ENCODE data around the gene RBM20. TPM values are rescaled to one million over a fixed set of nuclear protein-coding genes. Genes with fewer than 3 reads are reported as not detected.

RBM20 gene
- total RNA-seq, 2 donors from 2014 or later: 7.8 to 13.9 TPM

- DNase-seq (ENCODE audit: low spot score) (no peak), ATAC-seq (ENCODE audit: insufficient number of reproducible peaks, low FRiP score, low read depth) (peak; percentile 44)
- no peaks in the 10 kb centered on the region for H3K9me3 ChIP-seq
- peaks cover 24 to 47% of the 10 kb centered on the region in 2 donors for H3K4me1 ChIP-seq (ENCODE audit: control insufficient read depth in 1 of 2, low read depth in 2 of 2)
- no peak for TF ChIP-seq CTCF (IDR thresholded peaks at IDR 0.05)
- H3K4me3 ChIP-seq: peak overlapping the region; percentile 94
- H3K36me3 ChIP-seq: no peaks in the 10 kb centered on the region
- peak overlapping the region; percentile 89 to 95 for H3K27ac ChIP-seq
- H3K27me3 ChIP-seq (replicated peaks; ENCODE audit: insufficient read depth): no peaks in the 10 kb centered on the region
These were observed 228.2 kb downstream of the RBM20 start for GRCh38 chr10:110872145-110872983.

- H3K36me3 ChIP-seq: no peaks in the 10 kb centered on the region
- no peak for DNase-seq (ENCODE audit: low spot score)
- peaks cover 15 to 43% of the 10 kb centered on the region in 2 donors for H3K4me1 ChIP-seq (ENCODE audit: control insufficient read depth in 1 of 2, low read depth in 2 of 2)
- TF ChIP-seq CTCF (IDR thresholded peaks at IDR 0.05): no peak
- no peaks in the 10 kb centered on the region for H3K9me3 ChIP-seq
- peak overlapping the region; percentile 94 for H3K4me3 ChIP-seq
- ATAC-seq (ENCODE audit: insufficient number of reproducible peaks, low FRiP score, low read depth): no peak
- H3K27me3 ChIP-seq (replicated peaks; ENCODE audit: insufficient read depth): no peaks in the 10 kb centered on the region
- peak overlapping the region; percentile 89 to 95 for H3K27ac ChIP-seq
These were observed 229.1 kb downstream of the RBM20 start for GRCh38 chr10:110872984-110873923.

GRCh38 chr10:110873951-110874350, 229.8 kb downstream of the RBM20 start:
- ATAC-seq (ENCODE audit: insufficient number of reproducible peaks, low FRiP score, low read depth) (no peak), DNase-seq (ENCODE audit: low spot score) (no peak)
- no peaks in the 10 kb centered on the region for H3K27me3 ChIP-seq (replicated peaks; ENCODE audit: insufficient read depth)
- no peak for TF ChIP-seq CTCF (IDR thresholded peaks at IDR 0.05)
- peak overlapping the region; percentile 94 for H3K4me3 ChIP-seq
- H3K4me1 ChIP-seq (ENCODE audit: control insufficient read depth in 1 of 2, low read depth in 2 of 2): peaks cover 12 to 38% of the 10 kb centered on the region in 2 donors
- H3K9me3 ChIP-seq: no peaks in the 10 kb centered on the region
- H3K27ac ChIP-seq: no peak overlapping the region
- H3K36me3 ChIP-seq: no peaks in the 10 kb centered on the region

- no peaks in the 10 kb centered on the region for H3K9me3 ChIP-seq
- no peak overlapping the region for H3K4me3 ChIP-seq
- peaks cover 17 to 36% of the 10 kb centered on the region in 2 donors for H3K4me1 ChIP-seq (ENCODE audit: control insufficient read depth in 1 of 2, low read depth in 2 of 2)
- ATAC-seq (ENCODE audit: insufficient number of reproducible peaks, low FRiP score, low read depth) (no peak), DNase-seq (ENCODE audit: low spot score) (no peak)
- no peaks in the 10 kb centered on the region for H3K27me3 ChIP-seq (replicated peaks; ENCODE audit: insufficient read depth)
- H3K27ac ChIP-seq: no peak overlapping the region
- H3K36me3 ChIP-seq: no peaks in the 10 kb centered on the region
- TF ChIP-seq CTCF (IDR thresholded peaks at IDR 0.05): no peak
These were observed 231.9 kb downstream of the RBM20 start for GRCh38 chr10:110876000-110876399.

- Histone ChIP-seq H3K4me1 (ENCODE audit: control insufficient read depth in 1 of 2, low read depth in 2 of 2) (peaks cover 21 to 40% of the 10 kb centered on the region in 2 donors), H3K36me3 (no peaks in the 10 kb centered on the region), H3K9me3 (no peaks in the 10 kb centered on the region), H3K27ac (no peak overlapping the region), H3K4me3 (no peak overlapping the region), H3K27me3 (replicated peaks; ENCODE audit: insufficient read depth) (no peaks in the 10 kb centered on the region)
- no peak for DNase-seq (ENCODE audit: low spot score)
- no peak for TF ChIP-seq CTCF (IDR thresholded peaks at IDR 0.05)
- no peak for ATAC-seq (ENCODE audit: insufficient number of reproducible peaks, low FRiP score, low read depth)
These were observed 232.7 kb downstream of the RBM20 start for GRCh38 chr10:110876788-110877187.
